Hindlimb muscle (tissue), 1 donor: ENCODE results near the gene PNMA6A. TPM values are rescaled to one million over a fixed set of nuclear protein-coding genes. Genes with fewer than 3 reads are reported as not detected.
"Not testable (repeated sequence)": the region's sequence is repeated elsewhere in the genome, so short reads cannot be mapped to it uniquely, and the experiment has no call there.

Source experiments
- DNase-seq: peaks from one replicate; pipeline ENCODE4 v3.0.0-alpha.2; 2013
- polyA plus RNA-seq: library from polyadenylated mRNA; unstranded; fragments of 120-200 nt; gene quantifications from one replicate; pipeline ENCODE4 v1.2.1, GENCODE V29; 2013; ENCODE audit not compliant: insufficient read length

PNMA6A gene
- 2.5 TPM for polyA plus RNA-seq

DNA sequence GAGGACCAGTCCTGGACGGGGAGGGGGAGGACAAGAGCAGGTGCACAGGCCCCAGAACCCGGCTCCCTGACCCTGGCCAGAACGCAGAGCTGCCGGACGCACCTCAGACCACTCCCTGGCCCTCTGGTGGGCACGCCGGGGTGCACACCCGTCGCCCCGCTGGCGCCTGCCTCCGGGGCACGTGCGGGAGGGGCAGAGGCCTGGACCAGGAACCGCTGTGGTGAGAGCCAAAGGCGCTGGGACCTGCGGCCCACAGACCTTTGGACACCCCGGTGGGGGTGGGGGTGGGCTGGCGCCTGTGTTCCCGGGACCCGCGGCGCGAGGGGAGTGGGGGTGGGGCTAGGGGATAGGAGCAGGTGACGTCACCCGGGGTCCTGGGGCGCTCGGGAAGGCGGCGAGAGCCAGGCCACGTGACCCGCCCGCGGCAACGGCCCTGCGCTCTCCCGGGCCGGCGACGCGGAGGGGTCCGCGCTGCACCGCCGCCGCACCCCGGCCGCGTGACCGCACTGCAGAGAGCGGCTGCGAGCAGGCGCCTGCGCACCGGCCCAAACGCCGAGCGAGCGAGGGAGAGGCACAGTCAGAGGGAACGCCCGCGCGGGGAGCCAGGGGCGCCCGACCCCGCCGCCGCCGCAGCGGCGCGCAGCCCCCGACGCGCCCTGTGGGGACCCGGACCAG, at the start of gene PNMA6A:
Gene PNMA6A, plus strand, starts transcription at position 546 of the 675 bp plus-strand sequence. CDS start 609 bp downstream, outside the sequence.
- not testable (repeated sequence) for DNase-seq

GRCh38 chrX:153026501-153026900, 45.8 kb upstream of the PNMA6A start:
- not testable (repeated sequence) for DNase-seq

DNA sequence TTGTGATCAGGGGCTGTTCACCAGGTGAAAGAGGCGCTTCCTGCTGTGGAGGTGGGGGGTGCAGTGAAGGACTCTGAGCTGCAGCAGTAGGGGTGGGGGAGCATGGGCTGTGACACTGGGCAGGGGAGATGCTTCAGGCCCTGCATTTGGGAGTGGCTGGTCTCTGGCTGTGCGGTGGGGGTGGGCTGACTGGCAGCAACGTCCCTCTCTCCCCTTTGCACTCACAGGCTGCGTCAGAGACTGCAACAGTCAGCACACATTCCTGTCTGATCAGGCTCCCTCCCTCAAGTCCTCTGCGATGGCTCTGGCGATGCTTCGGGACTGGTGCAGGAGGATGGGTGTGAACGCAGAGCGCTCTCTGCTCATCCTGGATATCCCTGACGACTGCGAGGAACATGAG, 43.8 kb upstream of the PNMA6A start:
- not testable (repeated sequence) for DNase-seq

DNA sequence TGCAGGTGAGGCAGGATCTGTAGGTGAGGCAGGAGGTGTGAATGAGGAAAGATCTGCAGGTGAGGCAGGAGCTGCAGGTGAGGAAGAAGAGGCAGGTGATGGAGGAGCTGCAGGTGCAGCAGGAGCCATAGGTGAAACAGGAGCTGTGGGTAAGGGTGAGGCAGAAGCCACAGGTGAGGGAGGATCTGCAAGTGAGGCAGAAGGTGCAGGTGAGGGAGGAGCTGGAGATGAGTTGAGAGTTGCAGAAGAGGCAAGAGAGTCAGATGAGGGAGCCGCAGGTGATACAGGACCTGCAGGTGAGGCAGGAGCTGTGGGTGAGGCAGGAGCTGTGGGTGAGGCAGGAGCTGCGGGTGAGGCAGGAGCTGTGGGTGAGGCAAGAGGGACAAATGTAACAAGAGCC, 43.1 kb upstream of the PNMA6A start:
- DNase-seq, result no peak

GRCh38 chrX:153029875-153030274, 42.4 kb upstream of the PNMA6A start:
- peak; percentile 4 for DNase-seq

DNA sequence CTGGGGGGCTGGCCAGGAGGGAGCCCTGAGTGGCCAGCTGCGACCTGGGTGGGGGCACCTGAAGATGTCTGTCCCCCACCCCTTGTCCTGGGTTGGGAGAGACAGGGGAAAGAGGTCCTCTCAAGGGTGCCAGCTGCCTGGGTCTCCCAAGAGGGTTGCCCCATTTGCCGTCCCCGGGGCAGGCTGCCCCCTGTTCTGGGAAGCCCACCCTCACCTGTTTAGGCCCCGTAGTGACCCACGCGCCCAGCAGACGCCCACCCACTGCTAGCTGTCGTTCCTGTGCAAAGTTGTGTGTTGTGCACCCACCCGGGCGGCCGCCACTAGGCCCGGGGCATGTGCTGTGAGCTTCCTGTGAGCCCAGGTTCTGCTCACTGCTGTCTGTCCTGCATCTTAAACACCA, 41.5 kb upstream of the PNMA6A start:
- DNase-seq, result no peak

DNA sequence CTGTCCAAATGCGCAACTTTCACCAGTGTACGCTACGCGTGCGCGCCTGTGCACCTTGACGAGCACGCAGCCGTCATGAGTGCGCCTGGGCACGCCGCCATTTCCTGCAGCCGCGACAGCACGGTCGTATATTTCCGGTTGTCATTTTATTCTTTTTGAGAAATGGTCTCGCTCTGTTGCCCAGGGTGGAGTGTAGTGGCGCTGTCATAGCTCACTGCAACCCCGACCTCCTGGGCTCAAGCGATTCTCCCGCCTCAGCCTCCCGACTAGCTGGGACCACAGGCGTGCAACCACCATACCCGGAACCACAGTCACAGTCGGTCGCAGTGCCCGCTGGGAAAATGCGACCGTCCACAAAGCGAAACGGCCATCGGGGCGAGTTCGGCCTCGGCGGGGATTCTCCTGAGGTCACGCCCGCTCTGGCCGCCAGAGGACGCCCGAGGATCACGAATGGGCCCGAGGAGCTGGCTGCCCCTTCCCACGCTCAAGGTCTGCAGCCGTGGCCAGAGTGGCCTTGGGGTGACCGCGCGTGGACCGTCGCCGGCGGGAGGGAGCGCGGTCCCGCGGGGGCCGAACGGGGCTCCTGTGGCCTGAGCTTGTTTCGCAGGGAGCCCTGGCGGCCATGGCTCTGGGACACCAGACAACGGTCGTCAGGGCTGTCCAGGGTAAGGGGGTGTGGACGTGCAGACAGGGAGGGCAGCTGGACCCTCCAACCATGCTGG, 39.7 kb upstream of the PNMA6A start:
- peak; percentile 56 for DNase-seq

- no peak for DNase-seq
Observed at GRCh38 chrX:153049093-153049492, 23.2 kb upstream of the PNMA6A start.

DNA sequence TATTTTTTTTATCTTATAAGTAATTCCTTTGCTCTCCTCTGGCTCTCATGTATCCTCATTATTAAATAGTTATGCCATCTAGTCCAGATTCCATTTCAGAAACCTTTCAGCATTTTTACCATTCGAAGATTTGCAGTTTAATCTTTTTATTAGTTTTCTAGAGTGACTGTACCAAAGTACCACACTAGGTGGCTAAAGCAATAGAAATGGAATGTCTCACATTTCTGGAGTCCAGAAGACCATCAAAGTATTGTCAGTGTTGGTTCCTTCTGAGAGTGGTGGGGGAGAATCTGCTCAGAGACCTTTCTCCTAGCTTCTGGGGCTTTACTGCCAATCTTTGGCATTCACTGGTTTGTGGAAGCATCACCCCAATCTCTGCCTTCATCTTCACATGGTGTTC, 19.7 kb upstream of the PNMA6A start:
- DNase-seq, result no peak

DNA sequence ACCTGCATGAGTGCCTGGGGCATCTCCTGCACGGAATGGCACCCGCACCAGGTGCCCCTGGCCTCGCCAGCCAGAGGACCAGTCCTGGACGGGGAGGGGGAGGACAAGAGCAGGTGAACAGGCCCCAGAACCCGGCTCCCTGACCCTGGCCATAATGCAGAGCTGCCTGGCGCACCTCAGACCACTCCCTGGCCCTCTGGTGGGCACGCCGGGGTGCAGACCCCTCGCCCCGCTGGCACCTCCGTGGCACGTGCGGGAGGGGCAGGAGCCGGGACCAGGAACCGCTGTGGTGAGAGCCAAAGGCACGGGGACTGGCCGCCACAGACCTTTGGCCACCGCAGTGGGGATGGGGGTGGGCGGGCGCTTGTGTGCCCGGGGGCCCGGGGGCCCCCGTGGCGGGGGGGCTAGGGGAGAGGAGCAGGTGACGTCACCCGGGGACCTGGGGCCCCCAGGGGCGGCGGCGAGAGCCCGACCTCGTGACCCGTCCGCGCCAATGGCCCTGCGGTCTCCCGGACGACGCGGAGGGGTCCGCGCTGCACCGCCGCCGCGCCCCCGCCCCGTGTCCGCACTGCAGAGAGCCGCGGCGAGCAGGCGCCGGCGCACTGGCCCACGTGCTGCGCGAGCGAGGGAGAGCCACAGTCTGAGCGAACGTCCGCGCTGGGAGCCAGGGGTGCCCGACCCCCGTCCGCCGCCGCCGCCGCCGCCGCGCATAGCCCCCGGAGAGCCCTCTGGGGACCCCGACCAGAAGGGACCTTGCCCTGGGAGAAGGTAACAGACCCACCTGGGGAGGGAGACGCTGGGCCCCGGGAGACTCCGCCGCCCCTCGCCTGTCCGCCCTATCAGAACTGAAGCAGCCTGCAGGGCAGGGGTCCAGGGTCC, 16.1 kb upstream of the PNMA6A start, which contains the start of gene PNMA3:
Gene PNMA3, plus strand, starts transcription at position 600 of the 879 bp plus-strand sequence. CDS start 586 bp downstream, outside the sequence.
- DNase-seq, result peak; percentile 23

- DNase-seq, result no peak
Observed at GRCh38 chrX:153057281-153057680, 15.0 kb upstream of the PNMA6A start.

DNA sequence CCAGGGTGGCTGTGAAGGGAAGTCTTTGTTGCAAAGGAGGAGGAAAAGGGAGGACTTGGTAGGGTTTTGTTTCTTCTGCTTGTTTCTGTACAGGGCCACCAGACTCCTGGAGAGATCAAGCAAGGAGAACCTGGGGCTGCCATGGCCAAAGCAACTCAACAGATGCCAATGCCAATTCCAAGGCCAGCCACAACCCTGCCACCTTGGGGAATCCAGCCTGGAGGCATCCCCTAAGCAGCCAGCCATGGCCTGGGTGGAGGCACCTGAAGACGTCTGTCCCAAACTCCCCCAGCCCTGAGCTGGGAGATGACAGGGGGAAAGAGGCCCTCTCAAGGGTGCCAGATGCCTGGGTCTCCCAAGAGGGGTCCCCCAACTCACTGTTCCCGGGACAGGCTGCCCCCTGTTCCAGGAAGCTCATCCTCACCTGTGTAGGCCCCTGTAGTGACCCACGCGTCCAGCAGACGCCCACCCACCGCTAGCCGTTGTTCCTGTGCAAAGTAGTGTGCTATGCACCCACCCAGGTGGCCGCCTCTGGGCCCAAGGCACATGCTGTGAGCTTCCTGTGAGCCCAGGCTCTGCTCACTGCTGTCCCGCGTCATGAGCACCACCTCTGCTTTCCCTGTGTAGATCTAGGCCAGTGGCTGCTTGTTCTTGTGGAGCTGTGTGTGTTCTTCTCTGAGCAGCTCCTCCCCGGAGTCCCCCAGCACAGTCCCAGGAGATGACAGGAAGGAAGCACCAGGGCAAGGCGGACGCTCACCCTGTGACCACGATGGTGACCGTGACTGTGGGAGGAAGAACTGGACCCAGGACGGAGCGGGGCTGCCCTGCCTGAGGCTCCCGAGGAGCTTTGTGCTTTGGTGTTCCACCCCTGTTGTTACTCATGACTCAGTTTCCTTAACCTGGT, 12.8 kb upstream of the PNMA6A start:
- DNase-seq, result no peak

- no peak for DNase-seq
Observed at GRCh38 chrX:153060095-153060445, 12.2 kb upstream of the PNMA6A start.

GRCh38 chrX:153061732-153062131, 10.5 kb upstream of the PNMA6A start:
- no peak for DNase-seq

- DNase-seq, result no peak
Observed at GRCh38 chrX:153063315-153063714, 8.9 kb upstream of the PNMA6A start.

- DNase-seq, result no peak
Observed at GRCh38 chrX:153064061-153064460, 8.2 kb upstream of the PNMA6A start.

DNA sequence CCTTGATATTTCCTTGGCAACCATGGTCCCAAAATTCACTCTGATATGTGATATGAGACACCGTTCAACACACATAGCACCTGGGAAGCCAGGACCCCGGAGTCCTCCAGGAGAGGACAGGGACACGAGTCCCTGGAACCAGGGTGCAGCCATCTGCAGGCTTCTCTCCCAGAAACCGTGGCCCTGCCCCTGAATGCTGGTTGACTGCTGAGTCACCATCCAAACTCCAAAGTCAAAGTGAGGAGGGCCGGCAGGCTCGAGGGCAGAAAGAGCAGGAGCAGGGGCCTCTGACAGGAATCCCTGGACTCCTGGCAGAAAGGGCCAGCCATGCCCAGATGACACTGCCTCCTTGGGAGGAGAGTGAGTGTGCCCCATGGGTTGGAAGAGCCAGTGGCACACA, 6.9 kb upstream of the PNMA6A start:
- no peak for DNase-seq

GRCh38 chrX:153066402-153066801, 5.9 kb upstream of the PNMA6A start:
- DNase-seq, result not testable (repeated sequence)

DNA sequence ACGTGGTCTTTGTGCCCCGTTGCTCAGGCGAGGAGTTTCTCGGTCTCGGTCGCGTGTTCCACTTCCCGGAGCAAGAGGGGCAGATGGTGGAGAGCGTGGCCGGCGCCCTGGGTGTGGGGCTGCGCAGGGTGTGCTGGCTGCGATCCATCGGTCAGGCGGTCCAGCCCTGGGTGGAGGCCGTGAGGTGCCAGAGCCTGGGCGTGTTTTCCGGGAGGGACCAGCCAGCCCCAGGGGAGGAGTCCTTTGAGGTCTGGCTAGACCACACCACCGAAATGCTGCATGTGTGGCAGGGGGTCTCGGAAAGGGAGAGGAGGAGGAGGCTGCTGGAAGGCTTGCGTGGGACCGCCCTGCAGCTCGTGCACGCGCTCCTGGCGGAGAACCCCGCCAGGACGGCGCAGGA, 1.1 kb downstream of the PNMA6A start:
- DNase-seq, result not testable (repeated sequence)

DNA sequence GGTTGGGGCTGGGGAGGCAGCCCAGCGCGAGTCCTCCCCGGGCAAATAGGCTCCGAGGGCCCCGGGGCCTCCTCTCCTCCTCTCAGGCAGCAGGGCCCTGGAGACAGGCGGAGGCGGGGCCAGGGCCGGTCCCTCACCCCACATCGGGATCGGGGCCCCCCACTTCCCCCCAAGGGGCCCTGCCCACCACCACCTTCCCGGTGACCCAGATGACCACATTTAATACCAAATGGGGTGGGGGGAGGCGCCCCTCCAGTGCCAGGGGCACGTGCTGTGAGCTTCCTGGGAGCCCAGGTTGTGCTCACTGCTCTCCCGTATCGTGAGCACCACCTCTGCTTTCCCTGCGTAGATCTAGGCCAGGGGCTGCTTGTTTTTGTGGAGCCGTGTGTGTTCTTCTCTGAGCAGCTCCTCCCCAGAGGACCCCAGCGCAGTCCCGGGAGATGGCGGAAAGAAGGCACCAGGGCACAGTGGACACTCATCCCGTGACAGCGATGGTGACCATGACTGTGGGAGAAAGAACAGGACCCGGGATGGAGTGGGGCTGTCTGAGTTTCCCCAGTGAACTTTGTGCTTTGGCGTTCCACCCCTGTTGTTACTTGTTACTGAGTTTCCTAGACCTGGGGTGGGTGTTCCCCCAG, 2.1 kb downstream of the PNMA6A start:
- no peak for DNase-seq

DNA sequence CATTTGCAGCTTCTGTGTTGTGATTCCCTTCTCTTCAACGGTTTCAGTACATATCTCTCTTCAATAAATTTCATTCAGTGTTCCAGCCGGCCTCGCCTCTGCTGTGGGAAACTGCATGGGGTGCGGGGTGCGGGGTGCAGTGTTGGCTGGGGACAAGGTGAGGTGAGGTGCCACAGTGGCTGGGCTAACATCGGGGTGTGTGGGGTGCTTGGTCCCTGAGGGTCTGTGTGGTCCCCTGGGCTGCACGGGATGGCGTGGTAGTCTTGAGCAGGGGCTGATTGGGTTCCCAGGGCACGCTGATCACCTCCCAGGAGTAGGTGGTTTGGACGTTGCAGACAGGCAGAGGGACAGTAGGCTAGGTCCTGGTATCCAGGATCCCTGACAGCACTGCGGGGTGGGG, 2.7 kb downstream of the PNMA6A start:
- no peak for DNase-seq
